Choroid plexus epithelial cell (primary cell): ENCODE results near the gene GM2A.

ENCODE experiments used
- DNase-seq: peaks from one replicate; pipeline ENCODE4 v3.0.0-alpha.2; 2010; ENCODE audit warnings: low read depth
- H3K4me3 ChIP-seq: 2 replicates; pipeline ENCODE4 v1.5.1; 2011; ENCODE audit warnings: low read depth, mild to moderate bottlenecking, control low read depth, low read length, moderate library complexity
- CTCF ChIP-seq: conservative IDR thresholded peaks from 2 replicates; pipeline ENCODE4 v1.5.1; 2011; ENCODE audit warnings: low read depth, mild to moderate bottlenecking, control low read depth, inconsistent platforms, low read length, moderate library complexity

GM2A gene

GRCh38 chr5:151258816-151259215 lies 5.8 kb downstream of the GM2A start:
- H3K4me3 ChIP-seq: no peak overlapping the region
- DNase-seq: no peak
- no peak for TF ChIP-seq CTCF

GRCh38 chr5:151259931-151260330 lies 6.9 kb downstream of the GM2A start:
- H3K4me3 ChIP-seq: no peak overlapping the region
- DNase-seq: no peak
- TF ChIP-seq CTCF: no peak

- H3K4me3 ChIP-seq: no peak overlapping the region
- TF ChIP-seq CTCF: no peak
- no peak for DNase-seq
These were observed 9.5 kb downstream of the GM2A start for GRCh38 chr5:151262532-151262931.

- peak; percentile 20 for TF ChIP-seq CTCF
- no peak overlapping the region for H3K4me3 ChIP-seq
- peak; percentile 28 for DNase-seq
These were observed 11.1 kb downstream of the GM2A start for GRCh38 chr5:151264113-151264512.

GRCh38 chr5:151267491-151268260 lies 14.7 kb downstream of the GM2A start:
- TF ChIP-seq CTCF: no peak
- DNase-seq: no peak

GRCh38 chr5:151270599-151270998 lies 17.6 kb downstream of the GM2A start:
- peak; percentile 96 for DNase-seq
- TF ChIP-seq CTCF: no peak
- H3K4me3 ChIP-seq: no peak overlapping the region

More at GRCh38 chr5:151267491-151268260, 14.7 kb downstream of the GM2A start:
- no peak overlapping the region for H3K4me3 ChIP-seq

- TF ChIP-seq CTCF: no peak
- DNase-seq: no peak
- no peak overlapping the region for H3K4me3 ChIP-seq
These were observed 18.4 kb downstream of the GM2A start for GRCh38 chr5:151271336-151271735.
